Measurements from ENCODE around the gene NRP2.

- TF ChIP-seq, protein P1, sequence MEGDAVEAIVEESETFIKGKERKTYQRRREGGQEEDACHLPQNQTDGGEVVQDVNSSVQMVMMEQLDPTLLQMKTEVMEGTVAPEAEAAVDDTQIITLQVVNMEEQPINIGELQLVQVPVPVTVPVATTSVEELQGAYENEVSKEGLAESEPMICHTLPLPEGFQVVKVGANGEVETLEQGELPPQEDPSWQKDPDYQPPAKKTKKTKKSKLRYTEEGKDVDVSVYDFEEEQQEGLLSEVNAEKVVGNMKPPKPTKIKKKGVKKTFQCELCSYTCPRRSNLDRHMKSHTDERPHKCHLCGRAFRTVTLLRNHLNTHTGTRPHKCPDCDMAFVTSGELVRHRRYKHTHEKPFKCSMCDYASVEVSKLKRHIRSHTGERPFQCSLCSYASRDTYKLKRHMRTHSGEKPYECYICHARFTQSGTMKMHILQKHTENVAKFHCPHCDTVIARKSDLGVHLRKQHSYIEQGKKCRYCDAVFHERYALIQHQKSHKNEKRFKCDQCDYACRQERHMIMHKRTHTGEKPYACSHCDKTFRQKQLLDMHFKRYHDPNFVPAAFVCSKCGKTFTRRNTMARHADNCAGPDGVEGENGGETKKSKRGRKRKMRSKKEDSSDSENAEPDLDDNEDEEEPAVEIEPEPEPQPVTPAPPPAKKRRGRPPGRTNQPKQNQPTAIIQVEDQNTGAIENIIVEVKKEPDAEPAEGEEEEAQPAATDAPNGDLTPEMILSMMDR (IDR thresholded peaks at IDR 0.05; ENCODE audit: borderline replicate concordance, extremely low read depth, low read length, poor library complexity, severe bottlenecking) = no peak
- no peak for TF ChIP-seq EZH2 (IDR thresholded peaks at IDR 0.05; ENCODE audit: borderline replicate concordance, low read depth, low read length, severe bottlenecking)
Observed at GRCh38 chr2:205670292-205670691, 12.0 kb upstream of the NRP2 start.
